ENCODE measurements around the gene MAFG. TPM values are rescaled to one million over a fixed set of nuclear protein-coding genes. Genes with fewer than 3 reads are reported as not detected.

MAFG gene
- total RNA-seq, 2 experiments from 2014 or later, result 10.8 to 13.3 TPM

GRCh38 chr17:81926451-81927151, 934 bp downstream of the MAFG start:
- intact Hi-C loops (cut with DNase I, micrococcal nuclease), result loop anchor here (2.0 to 5.0 kb wide), 4 partner anchors 16 to 224 kb away; partner anchors contain the start of genes ALYREF (in 1 of the 2), ANAPC11 (in 1 of the 2), ARHGDIA (in 1 of the 2) and MRPL12 (in 1 of the 2)
- Mint-ChIP-seq H3K4me3 (peak overlapping the region; percentile 88), H3K9me3 (no peaks in the 10 kb centered on the region), H3K27me3 (peaks cover 11% of the 10 kb centered on the region), H3K4me1 (ENCODE audit: low read depth) (peaks cover 20% of the 10 kb centered on the region), H3K27ac (peak overlapping the region; percentile 88), H3K36me3 (ENCODE audit: low read depth) (no peaks in the 10 kb centered on the region)
- DNase-seq (peak in 12 of 14 experiments; percentile 26 to 87 (median 44)), ATAC-seq (ENCODE audit: poor library complexity) (peak; percentile 55)
- no peak for TF ChIP-seq CTCF (IDR thresholded peaks at IDR 0.05)
- no peaks in the 10 kb centered on the region for H3K9me3 ChIP-seq (ENCODE audit: control insufficient read depth in 1 of 2, insufficient read depth in 1 of 2, low read length in 2 of 2)
- ChIA-PET CTCF (interaction anchor here (0.9 to 3.9 kb wide), 3 partner anchors 15 to 104 kb away, joined by 3 to 16 read pairs (median 3); partner anchors contain the start of gene PCYT2), POLR2A (interaction anchor here (1.0 to 3.5 kb wide), 8 partner anchors 10 to 224 kb away, joined by 3 to 26 read pairs (median 6); partner anchors contain the start of genes ARHGDIA, MRPL12 and SIRT7)
- peak overlapping the region; percentile 54 to 65 for H3K27ac ChIP-seq (ENCODE audit: low read depth in 1 of 2, low read length in 2 of 2)
- peaks cover 55% of the 10 kb centered on the region for H3K4me1 ChIP-seq (ENCODE audit: insufficient read depth, low read length)
- peaks cover 4% of the 10 kb centered on the region for H3K36me3 ChIP-seq (ENCODE audit: insufficient read depth, low read length)
- peaks cover 17 to 19% of the 10 kb centered on the region in 2 experiments for H3K27me3 ChIP-seq (ENCODE audit: control insufficient read depth in 1 of 2, insufficient read depth in 2 of 2, low read length in 2 of 2)
- peak overlapping the region; percentile 61 for H3K4me3 ChIP-seq (ENCODE audit: low read length)

DNA sequence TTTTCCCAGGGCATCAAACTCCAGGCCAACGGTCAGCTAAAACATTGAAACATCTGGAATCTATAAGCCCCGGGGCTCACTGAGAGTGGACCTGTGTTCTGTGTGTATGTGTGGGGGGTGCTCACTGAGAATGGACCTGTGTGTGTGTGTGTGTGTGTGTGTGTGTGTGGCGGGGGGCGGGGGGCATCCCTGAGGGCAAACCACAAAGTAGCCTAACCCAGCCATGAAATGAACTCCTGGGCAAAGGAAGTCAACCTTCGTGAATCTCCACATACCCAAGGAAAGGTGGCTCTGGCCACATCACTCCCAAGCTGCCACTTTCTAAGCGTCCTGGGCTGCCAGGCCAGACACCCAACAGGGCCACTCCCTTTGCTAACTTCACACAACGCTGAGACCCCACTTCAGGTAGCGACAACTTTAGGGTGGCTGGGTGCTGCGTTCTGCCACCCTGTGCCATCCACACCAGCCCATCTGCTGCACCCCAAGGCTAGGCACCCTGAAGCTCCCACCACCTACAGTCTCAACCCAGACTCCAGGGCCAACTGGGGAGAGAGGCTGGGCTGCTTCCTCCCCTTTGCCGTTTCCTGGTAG, 1.6 kb downstream of the MAFG start:
- Mint-ChIP-seq H3K9me3 (no peaks in the 10 kb centered on the region), H3K4me1 (ENCODE audit: low read depth) (peaks cover 20% of the 10 kb centered on the region), H3K36me3 (ENCODE audit: low read depth) (peaks cover 3% of the 10 kb centered on the region), H3K27ac (peak overlapping the region; percentile 88), H3K4me3 (peak overlapping the region; percentile 88), H3K27me3 (peaks cover 8% of the 10 kb centered on the region)
- Histone ChIP-seq H3K4me3 (ENCODE audit: low read length) (peak overlapping the region; percentile 61), H3K27me3 (ENCODE audit: control insufficient read depth in 1 of 2, insufficient read depth in 2 of 2, low read length in 2 of 2) (peaks cover 17 to 19% of the 10 kb centered on the region in 2 experiments), H3K27ac (ENCODE audit: low read depth in 1 of 2, low read length in 2 of 2) (peak overlapping the region in 1 of 2 donors; percentile 65), H3K36me3 (ENCODE audit: insufficient read depth, low read length) (peaks cover 4% of the 10 kb centered on the region), H3K4me1 (ENCODE audit: insufficient read depth, low read length) (peaks cover 55% of the 10 kb centered on the region), H3K9me3 (ENCODE audit: control insufficient read depth in 1 of 2, insufficient read depth in 1 of 2, low read length in 2 of 2) (no peaks in the 10 kb centered on the region)
- DNase-seq, result peak in 1 of 14 experiments; percentile 30
- POLR2A ChIA-PET, result interaction anchor here (0.9 to 3.5 kb wide), 6 partner anchors 9 to 223 kb away, joined by 3 to 26 read pairs (median 6); partner anchors contain the start of genes ARHGDIA and SIRT7
- TF ChIP-seq CTCF (IDR thresholded peaks at IDR 0.05), result no peak
- CTCF ChIA-PET, result interaction anchor here (0.9 to 3.9 kb wide), 3 partner anchors 15 to 105 kb away, joined by 3 to 16 read pairs (median 3); partner anchors contain the start of gene PCYT2
- intact Hi-C loops (cut with DNase I, micrococcal nuclease), result loop anchor here (2.0 to 5.0 kb wide), 4 partner anchors 15 to 224 kb away; partner anchors contain the start of genes ALYREF (in 1 of the 2), ANAPC11 (in 1 of the 2), ARHGDIA (in 1 of the 2) and MRPL12 (in 1 of the 2)
- ATAC-seq (ENCODE audit: poor library complexity), result peak; percentile 25

Measured in CD4-positive, alpha-beta T cell (primary cell).